Measurements from ENCODE around the gene RHO.

DNA sequence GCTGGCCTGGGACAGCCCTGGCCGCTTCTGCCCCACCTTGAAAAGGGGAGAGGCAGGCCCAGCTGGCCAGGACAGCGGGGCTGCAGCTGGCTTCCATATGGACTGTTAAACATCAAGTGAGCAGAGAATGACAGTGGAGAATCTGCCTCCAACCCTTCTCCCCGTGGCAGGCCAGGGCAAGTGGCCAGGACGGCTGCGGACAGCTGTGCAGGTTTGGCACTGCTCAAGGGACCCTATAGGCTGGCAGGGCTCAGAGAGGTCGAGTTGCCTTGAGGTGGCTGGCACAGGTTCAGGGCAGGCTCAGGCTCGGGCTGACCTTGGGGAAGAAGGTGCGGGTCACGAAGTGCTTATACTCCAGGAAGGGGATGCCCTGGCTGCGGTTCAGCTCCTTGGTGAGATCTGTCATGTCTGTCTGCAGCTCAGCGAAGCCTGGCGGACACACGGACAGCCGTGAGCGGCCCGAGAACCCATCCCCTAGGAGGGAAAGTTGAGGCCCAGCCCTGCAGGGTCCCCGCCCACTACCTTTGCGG, 38.8 kb downstream of the RHO start:
- TF ChIP-seq, protein P1, sequence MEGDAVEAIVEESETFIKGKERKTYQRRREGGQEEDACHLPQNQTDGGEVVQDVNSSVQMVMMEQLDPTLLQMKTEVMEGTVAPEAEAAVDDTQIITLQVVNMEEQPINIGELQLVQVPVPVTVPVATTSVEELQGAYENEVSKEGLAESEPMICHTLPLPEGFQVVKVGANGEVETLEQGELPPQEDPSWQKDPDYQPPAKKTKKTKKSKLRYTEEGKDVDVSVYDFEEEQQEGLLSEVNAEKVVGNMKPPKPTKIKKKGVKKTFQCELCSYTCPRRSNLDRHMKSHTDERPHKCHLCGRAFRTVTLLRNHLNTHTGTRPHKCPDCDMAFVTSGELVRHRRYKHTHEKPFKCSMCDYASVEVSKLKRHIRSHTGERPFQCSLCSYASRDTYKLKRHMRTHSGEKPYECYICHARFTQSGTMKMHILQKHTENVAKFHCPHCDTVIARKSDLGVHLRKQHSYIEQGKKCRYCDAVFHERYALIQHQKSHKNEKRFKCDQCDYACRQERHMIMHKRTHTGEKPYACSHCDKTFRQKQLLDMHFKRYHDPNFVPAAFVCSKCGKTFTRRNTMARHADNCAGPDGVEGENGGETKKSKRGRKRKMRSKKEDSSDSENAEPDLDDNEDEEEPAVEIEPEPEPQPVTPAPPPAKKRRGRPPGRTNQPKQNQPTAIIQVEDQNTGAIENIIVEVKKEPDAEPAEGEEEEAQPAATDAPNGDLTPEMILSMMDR (IDR thresholded peaks at IDR 0.05): no peak
- no peak for TF ChIP-seq EZH2 (IDR thresholded peaks at IDR 0.05; ENCODE audit: borderline replicate concordance, insufficient read depth, low read depth, low read length, poor library complexity, severe bottlenecking)

All from B cell (primary cell).